ENCODE data around the gene ADORA1.

ADORA1 gene

DNA sequence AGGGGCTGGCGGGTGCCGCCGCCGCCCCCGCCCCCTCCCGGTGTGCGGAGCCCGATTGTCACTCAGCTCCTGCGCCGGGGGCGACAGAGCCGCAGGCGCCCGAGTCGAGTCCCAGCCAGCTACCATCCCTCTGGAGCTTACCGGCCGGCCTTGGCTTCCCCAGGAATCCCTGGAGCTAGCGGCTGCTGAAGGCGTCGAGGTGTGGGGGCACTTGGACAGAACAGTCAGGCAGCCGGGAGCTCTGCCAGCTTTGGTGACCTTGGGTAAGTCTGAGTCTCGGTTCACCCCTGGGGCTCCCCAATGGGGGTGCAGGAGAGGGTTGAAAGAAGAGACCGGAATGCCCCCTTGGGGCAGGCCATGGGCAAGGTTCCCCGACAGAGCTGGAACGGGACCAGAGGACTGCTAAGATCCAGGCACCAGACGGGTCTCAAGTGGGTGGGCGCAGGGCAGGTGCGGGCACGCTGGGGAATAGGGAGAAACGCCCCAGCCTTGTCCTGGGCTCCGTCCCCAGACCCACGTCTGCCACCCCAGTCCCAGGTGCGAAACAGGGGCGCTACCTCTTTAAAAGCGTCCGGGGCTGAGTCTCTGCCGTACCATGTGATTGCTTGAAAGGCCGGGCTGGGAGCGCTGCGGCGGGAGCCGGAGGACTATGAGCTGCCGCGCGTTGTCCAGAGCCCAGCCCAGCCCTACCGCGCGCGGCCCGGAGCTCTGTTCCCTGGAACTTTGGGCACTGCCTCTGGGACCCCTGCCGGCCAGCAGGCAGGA lies at the start of gene ADORA1:
Gene ADORA1, plus strand, starts transcription at position 61 of the 765 bp plus-strand sequence. CDS start 1,116 bp downstream, outside the sequence.
- DNase-seq (ENCODE audit: low read depth), result no peak

DNA sequence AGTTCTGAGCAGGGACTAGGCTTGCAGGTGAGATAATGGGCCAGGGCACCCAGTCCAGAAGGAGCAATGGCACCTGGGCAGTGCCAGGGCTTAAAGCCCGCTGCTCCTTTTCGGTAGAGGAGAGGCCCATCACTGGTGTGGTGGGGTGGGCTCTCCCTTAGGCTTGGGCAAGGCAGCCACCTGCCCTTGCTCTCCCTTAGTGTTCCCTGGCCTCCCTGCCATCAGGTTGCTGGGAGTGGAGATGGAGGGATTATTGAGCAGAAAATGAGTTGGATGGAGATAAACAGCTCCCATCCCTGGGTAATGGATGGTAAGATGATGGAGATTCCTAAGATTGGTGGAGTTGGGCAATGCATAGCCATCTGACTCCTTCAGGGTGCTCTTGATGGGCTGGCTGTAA lies 49.6 kb upstream of the ADORA1 start:
- no peak for DNase-seq (ENCODE audit: low read depth)

DNA sequence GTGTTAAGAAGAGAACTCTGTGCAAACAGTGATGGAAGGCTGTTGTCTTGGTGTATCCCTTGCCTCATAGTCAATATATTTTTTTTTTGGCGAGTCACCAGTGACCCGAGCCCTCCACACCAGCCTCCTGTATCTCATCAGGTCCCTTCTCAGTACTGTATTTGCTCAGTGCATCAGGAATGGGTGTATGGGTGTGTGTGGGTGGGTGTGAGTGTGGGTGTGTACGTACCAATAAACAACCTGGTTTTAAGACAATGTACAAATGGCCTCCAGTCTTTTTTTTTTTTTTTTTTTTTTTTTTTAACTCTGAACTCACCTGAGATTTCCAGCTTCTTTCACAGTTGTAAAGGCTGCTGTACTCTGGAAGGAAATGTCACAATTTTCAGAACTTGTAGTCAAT lies 49.0 kb upstream of the ADORA1 start:
- no peak for DNase-seq (ENCODE audit: low read depth)

DNA sequence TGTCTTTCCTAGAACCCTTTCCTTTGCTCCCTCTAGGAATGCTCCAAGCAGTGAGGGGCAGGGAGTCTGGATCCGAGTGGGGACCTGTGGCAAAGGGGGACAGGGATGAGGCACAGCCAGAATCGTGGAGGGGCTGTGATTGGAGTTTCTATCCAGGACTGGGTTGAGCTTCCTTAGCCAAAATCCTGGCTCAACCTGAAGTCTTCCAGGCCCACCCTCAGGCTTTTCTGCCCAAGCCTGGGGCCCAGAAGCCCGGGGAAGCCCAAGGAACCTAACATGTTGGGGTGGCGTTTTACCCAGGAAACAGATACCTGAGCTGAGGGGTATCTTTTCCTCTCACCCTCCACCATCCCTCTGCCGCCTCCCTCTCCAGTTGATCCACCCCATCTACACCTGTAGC lies 47.1 kb upstream of the ADORA1 start:
- DNase-seq (ENCODE audit: low read depth), result no peak

DNA sequence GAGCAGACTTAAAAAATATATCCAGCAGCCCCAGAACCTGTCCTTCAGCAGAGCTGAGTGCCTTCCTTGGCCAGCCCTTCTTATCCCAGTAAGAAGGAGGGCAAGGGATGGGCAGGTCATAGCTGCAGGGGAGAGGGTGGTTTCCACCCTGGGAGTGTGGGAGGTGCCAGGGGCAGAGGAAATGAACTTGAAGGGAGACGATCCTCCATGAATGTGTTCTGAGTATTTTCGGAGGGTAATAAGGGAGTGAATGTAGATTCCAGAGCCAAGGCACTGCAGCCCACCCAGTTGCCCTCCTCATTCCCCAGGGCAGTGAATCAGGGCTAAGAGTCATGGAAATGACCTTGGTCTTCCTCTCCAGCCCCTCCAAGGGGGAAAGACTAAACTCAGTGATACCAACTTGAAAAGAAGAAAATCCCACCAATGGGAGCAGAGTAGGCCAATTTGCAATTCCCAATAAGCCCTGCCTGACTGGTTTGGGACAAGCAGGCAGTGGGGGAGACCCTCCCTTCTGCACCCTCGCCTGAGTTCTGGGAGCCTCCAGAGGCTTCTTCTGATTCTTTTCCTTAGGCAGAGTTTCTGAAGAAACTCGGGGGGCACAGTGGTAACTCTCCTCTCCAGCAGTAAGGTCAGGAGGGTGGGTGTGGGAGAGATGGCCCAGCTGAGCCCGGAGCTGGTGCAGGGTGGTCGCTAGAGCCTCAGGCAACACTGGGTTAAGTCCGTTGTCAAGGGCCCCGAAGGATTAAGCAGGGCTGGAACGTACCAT lies 45.9 kb upstream of the ADORA1 start:
- DNase-seq (ENCODE audit: low read depth), result no peak

DNA sequence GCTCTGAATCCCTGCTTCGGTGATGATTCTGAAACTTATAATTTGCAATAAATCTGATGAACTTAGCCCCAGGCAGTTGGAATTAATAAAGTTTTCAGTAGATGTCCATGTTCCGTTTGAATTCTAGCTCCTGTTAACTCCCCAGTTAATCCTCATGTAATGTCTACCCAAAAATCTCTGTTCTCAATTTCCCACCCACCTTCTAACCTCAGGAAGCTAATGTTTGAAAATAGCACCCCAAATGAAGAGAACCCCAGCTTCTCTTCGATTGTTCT lies 45.4 kb upstream of the ADORA1 start:
- DNase-seq (ENCODE audit: low read depth), result no peak

DNA sequence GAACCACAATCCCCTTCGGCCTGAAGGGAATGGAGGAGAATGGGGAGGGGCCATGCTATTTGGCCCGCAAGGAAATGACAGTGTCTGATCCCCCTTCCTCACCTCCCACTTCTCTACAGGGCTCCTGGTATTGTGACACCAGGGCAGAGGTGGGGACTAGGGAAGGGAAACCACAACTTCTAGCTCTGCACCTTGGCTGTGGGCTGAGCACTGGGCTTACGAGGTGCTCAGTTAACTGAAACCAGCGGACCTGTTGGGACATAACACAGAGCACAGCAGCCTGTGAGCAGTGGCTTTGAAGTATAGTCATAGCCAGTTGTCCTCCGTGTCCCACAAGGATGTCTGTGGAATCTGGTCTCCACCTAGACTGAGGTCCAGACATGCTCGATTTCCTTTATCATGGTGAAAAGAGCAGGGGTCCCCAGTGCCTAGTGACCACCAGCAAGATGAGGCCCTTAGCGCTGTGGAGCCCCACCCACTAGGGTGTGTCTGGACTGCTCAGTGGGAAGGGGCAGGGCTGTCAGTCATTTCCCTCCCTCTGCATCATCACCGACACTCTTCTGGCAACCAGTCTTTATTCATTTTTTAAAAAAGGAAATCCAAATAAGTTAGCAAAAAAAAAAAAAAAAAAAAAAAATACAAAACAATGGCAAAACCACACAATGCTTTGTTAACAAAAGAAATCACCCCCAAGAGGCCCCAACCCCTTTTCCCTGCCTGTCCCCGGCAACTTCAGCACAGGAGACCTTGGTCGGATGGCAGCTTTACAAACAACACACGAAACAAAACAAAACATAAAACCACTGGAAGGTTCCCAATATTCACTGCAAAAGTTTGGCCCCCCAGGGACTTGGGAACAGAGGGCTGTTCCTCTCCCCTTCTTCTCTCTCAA lies 44.7 kb upstream of the ADORA1 start:
- DNase-seq (ENCODE audit: low read depth), result no peak

DNA sequence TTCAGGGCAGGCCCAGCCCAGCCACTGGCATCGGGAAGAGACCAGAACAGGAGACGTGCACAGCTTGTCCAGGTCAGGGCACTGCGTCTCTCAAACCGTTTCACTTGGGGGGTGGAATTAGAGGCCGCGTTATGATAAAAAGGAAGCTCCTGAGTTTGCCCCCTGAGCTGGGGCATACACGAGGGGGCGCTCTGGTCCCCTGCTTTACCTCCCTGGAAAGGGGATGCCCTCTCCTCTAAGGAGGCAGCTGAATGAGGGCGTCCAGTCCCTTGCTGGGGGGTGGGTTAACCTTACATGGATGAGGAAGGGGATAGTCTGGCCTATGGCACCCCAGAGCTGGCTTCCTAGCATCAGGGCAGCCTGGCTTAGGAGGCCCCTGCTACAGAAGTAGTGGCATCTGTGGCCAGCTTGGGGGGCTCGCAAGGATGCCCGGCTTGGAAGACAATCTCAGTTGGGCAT lies 44.0 kb upstream of the ADORA1 start:
- no peak for DNase-seq (ENCODE audit: low read depth)

DNA sequence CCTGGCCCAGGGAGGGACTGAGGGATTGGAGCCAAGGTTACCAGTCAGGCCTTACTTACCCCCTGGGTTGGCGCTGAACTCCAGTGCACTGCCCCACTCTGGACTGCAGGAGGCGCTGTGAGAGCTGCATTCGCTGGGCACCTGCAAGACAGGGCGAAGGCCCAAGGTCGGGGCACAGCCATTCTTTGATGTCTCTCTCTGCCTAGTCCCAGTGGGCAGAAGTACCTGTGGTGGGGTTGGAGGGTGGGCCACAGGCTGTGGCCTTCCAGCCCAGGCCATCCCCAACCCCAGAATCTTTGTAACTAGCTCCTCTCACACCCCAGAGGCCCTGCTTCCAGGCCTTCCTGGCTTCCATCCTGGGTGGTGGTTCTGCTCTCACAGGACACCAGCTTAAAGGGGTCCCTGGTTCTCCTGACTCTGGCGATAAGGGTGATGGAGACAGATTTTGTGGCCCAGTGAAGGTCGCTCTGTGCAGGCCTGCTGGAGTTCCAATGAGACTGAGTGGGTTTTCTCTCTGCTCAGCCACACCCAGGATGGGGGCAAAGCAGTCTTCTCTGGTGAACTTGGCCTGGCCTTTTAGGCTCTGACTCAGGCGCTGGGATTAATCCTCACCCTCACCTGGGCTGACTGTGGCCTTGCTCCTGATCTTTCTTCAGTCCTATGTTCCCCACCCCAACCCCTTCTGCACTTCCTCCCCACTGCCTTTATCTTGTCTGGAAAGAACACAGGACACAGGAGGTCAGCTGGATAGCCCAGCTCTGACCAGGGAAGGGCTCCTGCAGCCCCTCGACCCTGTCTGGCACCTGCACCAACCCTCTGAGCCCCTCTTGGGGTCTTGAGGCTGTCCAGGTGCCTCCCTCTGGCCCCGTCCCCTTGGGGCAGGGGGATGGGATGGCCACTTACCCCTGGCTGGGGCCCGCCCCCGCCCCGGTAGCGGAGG lies 42.7 kb upstream of the ADORA1 start:
- no peak for DNase-seq (ENCODE audit: low read depth)

DNA sequence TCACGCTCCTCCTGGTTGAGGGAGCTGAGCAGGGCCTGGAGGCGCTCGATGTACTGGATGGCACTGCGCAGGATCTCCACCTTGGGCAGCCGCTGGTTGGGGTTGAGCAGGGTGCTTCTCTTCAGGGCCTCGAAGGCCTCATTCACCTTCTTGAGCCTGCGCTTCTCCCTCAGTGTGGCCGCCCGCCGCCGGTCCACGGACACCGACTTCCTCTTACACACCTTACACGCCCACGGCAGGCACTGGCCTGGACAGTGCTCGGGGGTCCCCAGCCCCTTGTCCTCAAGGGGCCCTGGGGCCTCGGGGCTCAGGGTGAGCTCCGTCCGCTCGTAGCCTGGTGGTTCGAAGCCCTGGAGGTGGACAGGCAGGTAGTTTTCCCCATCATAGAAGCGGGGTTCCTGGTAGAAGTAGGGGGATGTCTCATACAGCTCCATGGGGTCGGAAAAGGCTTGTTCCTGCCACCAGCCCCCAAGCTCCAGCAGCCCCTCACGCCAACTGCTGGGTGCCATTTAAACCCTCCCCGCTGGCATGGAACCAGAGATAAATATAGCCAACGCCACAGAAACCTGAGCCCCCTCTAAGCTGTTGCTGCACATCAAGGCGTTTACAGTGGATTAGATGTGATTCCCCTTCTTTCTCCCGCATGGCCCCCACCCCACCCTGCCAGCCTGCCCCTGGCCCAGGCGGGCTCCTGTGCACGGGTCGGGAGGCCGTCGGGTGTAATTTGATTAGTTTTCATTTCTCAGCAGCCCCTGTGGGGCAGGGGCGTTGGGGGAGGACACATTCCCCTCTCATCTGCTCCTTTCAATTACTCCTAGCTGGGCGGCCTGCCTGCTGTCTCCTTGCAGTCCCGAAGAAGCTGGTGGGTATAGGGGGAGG lies 41.8 kb upstream of the ADORA1 start, which contains the start of gene MYOG:
Gene MYOG, minus strand, starts transcription at position 485 of the 879 bp plus-strand sequence. Its CDS starts 51 bp downstream, at position 434.
- DNase-seq (ENCODE audit: low read depth), result no peak

DNA sequence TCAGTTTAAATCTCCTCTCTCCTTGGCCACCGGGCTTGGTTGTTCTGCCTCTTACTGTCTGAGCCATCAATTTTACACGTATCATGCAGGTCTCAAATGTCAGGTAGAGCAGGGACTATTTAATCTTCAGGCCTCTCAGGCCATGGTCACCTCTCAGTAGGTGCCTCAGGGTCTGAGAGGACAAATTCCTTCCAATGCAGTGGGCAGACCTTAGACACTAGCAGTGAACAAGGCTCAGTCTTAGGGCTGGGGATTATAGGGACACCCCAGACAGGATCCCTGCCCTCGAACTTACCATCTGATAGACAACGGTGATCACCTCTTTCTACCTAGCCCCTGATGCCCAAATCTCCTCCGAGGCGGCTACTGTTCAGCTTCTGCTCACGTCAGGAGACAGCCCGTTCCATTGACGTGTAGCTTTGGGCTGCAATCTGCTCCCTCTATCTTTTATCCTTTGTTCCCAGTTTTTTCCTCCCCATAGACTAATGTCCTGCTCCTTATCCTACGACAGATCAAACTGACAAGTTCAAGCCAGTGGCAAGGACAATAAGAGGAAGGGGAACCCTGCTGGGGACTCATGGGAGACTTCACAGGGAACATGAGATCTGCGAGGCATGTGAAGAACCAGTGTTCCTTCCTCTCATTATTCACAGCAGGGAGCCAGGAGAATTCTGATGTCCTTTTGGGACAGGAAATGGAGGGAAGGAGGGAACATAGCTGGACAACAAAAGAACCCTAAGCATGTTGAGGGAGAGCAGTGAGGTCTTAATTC lies 40.3 kb upstream of the ADORA1 start:
- DNase-seq (ENCODE audit: low read depth), result no peak

DNA sequence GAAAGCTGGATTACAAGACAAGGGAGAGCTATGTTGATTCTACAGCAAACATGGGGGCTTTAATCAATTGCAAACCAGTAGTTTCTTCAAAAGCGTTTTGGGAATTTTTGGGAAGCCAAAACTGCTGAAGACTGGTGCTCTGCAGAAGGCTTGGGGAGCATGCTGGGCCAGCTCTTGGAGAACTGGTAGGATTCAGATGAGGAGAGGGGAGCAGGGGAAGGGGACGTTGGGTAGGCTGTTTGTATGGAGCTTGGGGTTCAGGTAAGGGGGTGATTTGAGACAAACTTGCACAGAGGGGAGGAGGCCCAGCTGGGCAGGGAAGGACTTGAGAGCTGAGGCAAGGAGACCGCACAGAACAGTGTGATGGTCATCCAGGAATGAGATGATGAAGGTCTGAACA lies 39.1 kb upstream of the ADORA1 start:
- DNase-seq (ENCODE audit: low read depth), result no peak

DNA sequence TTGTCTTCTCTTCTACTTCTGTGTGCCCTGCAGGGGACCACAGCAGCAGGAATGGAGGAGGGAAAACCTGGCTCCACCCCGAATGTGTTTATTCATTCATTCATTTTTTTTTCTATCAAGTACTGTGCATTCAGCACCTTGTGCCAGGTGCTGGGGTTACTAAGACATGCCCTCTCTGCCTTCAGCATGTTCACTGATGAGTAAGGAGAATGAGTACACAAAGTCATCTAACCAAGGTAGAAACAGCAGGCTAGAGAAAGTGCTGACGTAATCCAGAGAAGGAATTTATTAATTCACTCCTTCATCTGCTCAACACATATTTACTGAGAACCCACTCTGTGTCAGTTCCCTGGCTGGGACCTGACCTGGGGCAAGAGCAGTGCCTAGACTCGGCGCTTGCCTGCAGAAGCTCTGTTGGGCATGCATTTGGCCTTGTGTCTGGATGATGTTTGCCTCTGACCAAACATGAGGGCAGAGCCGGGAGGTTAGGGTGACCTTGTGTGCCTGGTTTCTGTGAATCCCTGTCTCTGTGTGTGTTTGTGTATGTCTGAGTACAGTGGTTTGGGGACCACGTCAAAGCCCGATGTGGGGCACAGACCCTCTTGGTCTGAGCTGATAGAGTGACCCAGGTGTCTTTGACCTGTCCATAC lies 38.4 kb upstream of the ADORA1 start:
- DNase-seq (ENCODE audit: low read depth), result no peak

DNA sequence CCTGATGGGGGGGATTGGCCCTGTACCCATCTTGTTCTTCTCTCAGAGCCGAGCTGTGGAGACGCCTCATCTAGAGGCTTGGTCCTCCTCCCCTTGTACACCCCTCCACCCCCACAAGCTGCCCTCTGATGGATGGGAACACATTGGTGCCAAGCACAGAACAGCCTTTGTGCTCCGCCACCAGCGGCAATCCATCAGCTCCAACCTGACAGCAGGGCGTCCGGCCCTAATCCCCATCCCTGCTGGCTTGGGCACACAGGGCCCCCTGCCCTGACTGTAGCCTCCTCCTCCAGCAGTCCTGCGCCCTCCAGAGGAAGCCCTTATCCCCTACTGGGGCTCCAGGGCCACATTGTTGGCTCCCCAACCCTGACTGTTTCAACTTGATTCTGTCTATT lies 37.9 kb upstream of the ADORA1 start:
- no peak for DNase-seq (ENCODE audit: low read depth)

DNA sequence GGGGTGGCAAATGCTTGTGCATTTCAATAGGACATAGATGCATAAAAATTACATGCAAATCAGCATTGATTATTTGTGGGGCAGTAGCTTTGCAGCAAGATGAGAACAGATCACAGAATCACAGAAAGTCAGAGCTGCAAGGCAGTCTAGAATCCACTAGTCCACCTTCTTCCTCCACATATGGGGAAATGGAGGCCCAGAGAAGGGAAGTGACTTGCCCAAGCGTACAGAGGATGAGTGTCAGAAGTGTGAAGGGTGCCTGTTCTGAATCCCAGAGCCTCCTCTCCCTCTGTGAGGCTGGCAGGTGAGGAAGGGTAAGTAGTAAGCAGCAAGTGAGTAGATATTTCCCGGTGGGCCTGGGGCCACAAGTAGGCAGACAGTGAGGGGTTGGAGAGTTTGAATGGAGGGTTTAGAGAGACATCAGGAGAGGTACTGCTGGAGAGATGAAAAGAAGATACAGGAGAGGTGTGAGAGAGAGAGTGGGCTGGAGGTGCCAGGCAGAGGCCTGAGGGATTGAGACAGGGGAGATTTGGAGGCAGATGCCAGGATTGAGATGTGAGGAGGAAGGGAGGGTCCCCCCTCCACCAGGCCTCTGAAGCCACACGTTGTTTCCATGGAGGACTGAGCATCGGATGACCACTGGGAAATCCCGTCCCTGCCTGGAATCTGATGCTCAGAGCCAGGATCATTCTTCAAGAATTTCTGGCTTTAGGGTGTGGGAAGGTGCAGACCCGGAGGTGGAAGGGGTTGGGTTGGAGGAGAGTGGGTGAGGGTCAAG lies 36.9 kb upstream of the ADORA1 start:
- no peak for DNase-seq (ENCODE audit: low read depth)

DNA sequence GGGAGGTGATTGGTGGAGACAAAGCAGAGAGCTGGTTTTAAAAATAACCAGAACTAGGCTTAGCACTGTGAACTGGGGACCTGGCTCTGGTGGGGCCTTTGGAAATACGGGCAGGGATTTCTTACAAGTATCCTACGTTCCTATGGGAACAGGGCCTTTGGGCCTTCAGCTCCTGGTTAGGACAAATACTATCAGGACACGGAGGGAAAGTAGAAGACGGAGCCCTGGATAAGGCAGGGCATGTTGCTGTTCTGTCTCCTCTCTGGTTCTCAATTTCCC lies 36.4 kb upstream of the ADORA1 start:
- DNase-seq (ENCODE audit: low read depth), result no peak

DNA sequence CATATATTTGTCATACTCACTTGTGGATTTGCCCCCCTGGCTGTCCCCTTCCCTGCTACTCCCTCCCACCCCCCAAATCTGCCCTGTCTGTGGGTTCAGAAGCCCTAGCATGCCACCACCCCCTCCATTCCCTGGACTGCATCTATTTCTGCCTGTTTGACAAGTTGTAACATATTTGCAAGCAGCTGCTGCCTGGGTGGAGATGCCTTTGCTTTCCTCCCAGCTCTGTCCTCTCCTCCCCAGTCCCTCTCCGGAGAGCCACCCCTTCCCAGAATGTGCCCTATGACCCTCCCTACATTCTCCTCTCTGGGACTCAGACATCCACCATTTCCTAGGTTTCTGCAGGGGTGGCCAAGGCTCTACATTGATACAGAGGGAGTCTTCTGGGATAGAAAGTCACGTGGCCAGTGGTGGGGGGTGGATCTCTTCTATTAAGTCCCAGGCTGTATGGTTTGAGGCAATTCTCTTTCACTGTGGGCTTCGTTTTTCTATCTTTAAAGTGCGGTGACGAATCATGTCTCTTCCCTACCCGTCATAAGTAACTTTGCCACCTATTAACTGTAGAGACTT lies 35.7 kb upstream of the ADORA1 start:
- DNase-seq (ENCODE audit: low read depth), result no peak

DNA sequence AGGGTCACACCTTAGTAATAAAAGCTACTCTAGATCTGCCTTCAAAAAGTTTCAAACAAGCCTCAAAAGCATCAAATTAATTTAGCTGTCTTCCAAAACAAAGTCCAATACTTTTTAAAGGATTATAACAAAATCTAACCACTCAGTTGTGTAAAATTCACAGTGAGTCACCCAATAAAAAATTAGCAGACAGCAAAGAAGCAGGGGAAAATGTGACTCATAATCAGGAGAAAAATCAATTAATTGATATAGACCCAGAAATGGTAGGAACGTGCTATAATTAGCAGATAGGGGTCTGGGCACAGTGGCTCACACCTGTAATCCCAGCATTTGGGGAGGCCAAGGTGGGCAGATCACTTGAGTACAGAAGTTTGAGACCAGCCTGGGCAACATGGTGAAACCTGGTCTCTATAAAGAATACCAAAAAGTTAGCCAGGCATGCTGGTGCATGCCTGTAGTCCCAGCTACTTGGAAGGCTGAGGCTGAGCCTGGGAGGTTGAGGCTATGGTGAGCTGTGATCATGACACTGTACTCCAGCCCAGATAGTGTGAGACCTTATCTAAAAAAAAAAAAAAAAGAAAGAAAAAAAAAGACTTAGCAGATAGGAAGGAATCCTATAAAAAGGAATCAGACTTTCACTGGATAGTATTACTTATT lies 33.6 kb upstream of the ADORA1 start:
- DNase-seq (ENCODE audit: low read depth), result no peak
